ENCODE results near the gene PCNT. TPM values are rescaled to one million over a fixed set of nuclear protein-coding genes. Genes with fewer than 3 reads are reported as not detected.

PCNT gene
- total and polyA plus RNA-seq, 2 of the 8 experiments (the other 6 are each of a cell fraction or from before 2014, with no cell fraction given) = 9.9 to 45.1 TPM

DNA sequence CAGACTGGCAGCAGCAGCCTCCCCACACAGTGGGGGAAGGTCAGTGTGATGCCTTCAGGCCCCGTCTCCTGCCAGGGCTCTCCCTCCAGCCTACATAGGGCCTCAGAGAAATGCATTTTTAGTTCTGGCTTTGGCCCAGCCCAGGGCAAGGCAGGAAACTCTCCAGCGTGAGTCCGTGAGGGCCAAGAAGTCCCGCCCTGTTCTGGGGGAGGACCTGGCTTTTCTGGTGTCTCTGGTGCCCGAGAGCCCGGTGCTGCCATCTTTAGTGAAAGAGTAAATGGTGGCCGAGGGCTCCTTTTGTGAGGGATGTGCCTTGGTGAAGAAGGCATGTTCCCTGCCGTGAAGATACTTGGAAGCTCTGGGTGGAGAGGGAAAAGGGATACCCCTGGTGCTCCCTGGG lies 120.0 kb downstream of the PCNT start:
- FAIRE-seq = no peak
- H4K8ac ChIP-seq (ENCODE audit: extremely low read depth, insufficient read depth, low read length) = peak overlapping the region; percentile 60; the same call in 1 of the 2 replicates
- no peak overlapping the region for H2BK5ac ChIP-seq (ENCODE audit: low read depth, low read length)
- CTCF ChIA-PET (ENCODE audit: partially characterized antibody) = no interaction called here
- no peak overlapping the region for H2AK5ac ChIP-seq (ENCODE audit: low read depth, low read length)
- DNase-seq (ENCODE audit: low read depth in 1 of 2, low spot score in 2 of 2) = no peak
- H3K23me2 ChIP-seq (ENCODE audit: low read depth, low read length) = no peaks in the 10 kb centered on the region
- no peak overlapping the region for H3K4ac ChIP-seq (replicated peaks; ENCODE audit: insufficient read length, low read depth, low read length)
- H4K5ac ChIP-seq (ENCODE audit: insufficient read length, low read depth, low read length) = no peak overlapping the region
- TF ChIP-seq KDM1A (IDR thresholded peaks at IDR 0.05; ENCODE audit: borderline replicate concordance, low read length) = no peak
- TF ChIP-seq SIN3A (conservative IDR thresholded peaks at IDR 0.05 in 1 of 2, IDR thresholded peaks at IDR 0.05 in 1 of 2; ENCODE audit: low read depth in 1 of 2, low read length in 2 of 2) = no peak
- TF ChIP-seq FOSL1 (IDR thresholded peaks at IDR 0.05; ENCODE audit: insufficient read depth, low read depth, low read length) = no peak
- no peak for TF ChIP-seq YY1 (IDR thresholded peaks at IDR 0.05; ENCODE audit: low read depth, low read length)
- TF ChIP-seq, protein P1, sequence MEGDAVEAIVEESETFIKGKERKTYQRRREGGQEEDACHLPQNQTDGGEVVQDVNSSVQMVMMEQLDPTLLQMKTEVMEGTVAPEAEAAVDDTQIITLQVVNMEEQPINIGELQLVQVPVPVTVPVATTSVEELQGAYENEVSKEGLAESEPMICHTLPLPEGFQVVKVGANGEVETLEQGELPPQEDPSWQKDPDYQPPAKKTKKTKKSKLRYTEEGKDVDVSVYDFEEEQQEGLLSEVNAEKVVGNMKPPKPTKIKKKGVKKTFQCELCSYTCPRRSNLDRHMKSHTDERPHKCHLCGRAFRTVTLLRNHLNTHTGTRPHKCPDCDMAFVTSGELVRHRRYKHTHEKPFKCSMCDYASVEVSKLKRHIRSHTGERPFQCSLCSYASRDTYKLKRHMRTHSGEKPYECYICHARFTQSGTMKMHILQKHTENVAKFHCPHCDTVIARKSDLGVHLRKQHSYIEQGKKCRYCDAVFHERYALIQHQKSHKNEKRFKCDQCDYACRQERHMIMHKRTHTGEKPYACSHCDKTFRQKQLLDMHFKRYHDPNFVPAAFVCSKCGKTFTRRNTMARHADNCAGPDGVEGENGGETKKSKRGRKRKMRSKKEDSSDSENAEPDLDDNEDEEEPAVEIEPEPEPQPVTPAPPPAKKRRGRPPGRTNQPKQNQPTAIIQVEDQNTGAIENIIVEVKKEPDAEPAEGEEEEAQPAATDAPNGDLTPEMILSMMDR (IDR thresholded peaks at IDR 0.05; ENCODE audit: control extremely low read depth in 1 of 3, insufficient read depth in 1 of 3, low read depth in 1 of 3, low read length in 3 of 3) = no peak
- no peak for TF ChIP-seq SP4 (IDR thresholded peaks at IDR 0.05; ENCODE audit: low read length)
- TF ChIP-seq, protein P2, sequence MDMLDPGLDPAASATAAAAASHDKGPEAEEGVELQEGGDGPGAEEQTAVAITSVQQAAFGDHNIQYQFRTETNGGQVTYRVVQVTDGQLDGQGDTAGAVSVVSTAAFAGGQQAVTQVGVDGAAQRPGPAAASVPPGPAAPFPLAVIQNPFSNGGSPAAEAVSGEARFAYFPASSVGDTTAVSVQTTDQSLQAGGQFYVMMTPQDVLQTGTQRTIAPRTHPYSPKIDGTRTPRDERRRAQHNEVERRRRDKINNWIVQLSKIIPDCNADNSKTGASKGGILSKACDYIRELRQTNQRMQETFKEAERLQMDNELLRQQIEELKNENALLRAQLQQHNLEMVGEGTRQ (IDR thresholded peaks at IDR 0.05; ENCODE audit: low read length) = no peak
- no peak for TF ChIP-seq BRCA1 (IDR thresholded peaks at IDR 0.05; ENCODE audit: low read depth, low read length)
- no peak overlapping the region for H3K14ac ChIP-seq (ENCODE audit: insufficient read length)
- H2BK15ac ChIP-seq (ENCODE audit: low read length) = no peak overlapping the region
- H3K4me3 ChIP-seq (ENCODE audit: extremely low read depth in 1 of 4, insufficient read depth in 2 of 4, low read depth in 3 of 4, low read length in 4 of 4) = no peak overlapping the region
- no peak overlapping the region for H3K9ac ChIP-seq (replicated peaks in 1 of 4; ENCODE audit: extremely low read depth in 1 of 4, low read depth in 3 of 4, low read length in 3 of 4)
- no peak overlapping the region for H3K27ac ChIP-seq (ENCODE audit: low read depth, low read length)
- H3K23ac ChIP-seq (ENCODE audit: insufficient read length) = no peak overlapping the region
- POLR2A ChIA-PET (ENCODE audit: partially characterized antibody) = interaction anchor here (1.9 kb wide), 1 partner anchor 12 kb away, joined by 7 read pairs; no protein-coding TSS in a partner anchor
- no peaks in the 10 kb centered on the region for H3K79me2 ChIP-seq (ENCODE audit: control insufficient read depth in 1 of 2, insufficient read depth in 2 of 2, low read length in 2 of 2)
- peaks cover 12 to 50% (median 27%) of the 10 kb centered on the region in 4 experiments; a peak in 7 of 8 replicates for H3K36me3 ChIP-seq (ENCODE audit: control insufficient read depth in 2 of 4, insufficient read depth in 4 of 4, low read length in 3 of 4)
- no peak overlapping the region for H2BK120ac ChIP-seq (replicated peaks; ENCODE audit: low read depth, low read length)
- peaks cover 0 to 5% (median 2%) of the 10 kb centered on the region in 4 experiments; a peak in 4 of 7 replicates for H3K4me1 ChIP-seq (replicated peaks in 1 of 4; ENCODE audit: control insufficient read depth in 3 of 4, insufficient read depth in 4 of 4, low read length in 3 of 4)
- no peaks in the 10 kb centered on the region for H3K79me1 ChIP-seq (ENCODE audit: low read depth, low read length)
- H3K18ac ChIP-seq (ENCODE audit: extremely low read depth, low read length) = no peak overlapping the region
- H2AFZ ChIP-seq (ENCODE audit: low read length) = no peak overlapping the region
- H3K4me2 ChIP-seq (ENCODE audit: insufficient read depth in 1 of 2, low read depth in 2 of 2, low read length in 2 of 2) = no peak overlapping the region
- H3K56ac ChIP-seq (replicated peaks; ENCODE audit: insufficient read length, low read depth, low read length) = no peak overlapping the region
- H2BK20ac ChIP-seq (ENCODE audit: low read length) = no peak overlapping the region
- 92% methylated on average over 8 of the region's 8 CpGs; no CpG with 5 or more reads in 1 of the 2 experiments for WGBS, 2 experiments (ENCODE audit: extremely low coverage in 1 of 2, insufficient coverage in 1 of 2, insufficient read length in 1 of 2, insufficient replicate concordance in 2 of 2, low coverage in 1 of 2, low lambda C conversion rate in 2 of 2, missing lambda C conversion rate in 1 of 2)
- no peaks in the 10 kb centered on the region for H3K27me3 ChIP-seq (replicated peaks in 1 of 4; ENCODE audit: control insufficient read depth in 3 of 4, extremely low read depth in 1 of 4, insufficient read depth in 3 of 4, low read length in 3 of 4)
- no peak overlapping the region for H2BK12ac ChIP-seq (ENCODE audit: low read depth, low read length)
- H3K9me3 ChIP-seq (ENCODE audit: insufficient read depth in 2 of 2, low read depth in 1 of 2, low read length in 1 of 2) = no peaks in the 10 kb centered on the region
- no peaks in the 10 kb centered on the region for H4K20me1 ChIP-seq (replicated peaks in 1 of 2; ENCODE audit: control insufficient read depth in 1 of 2, insufficient read depth in 2 of 2, low read length in 2 of 2)
- no peak overlapping the region for H4K91ac ChIP-seq (replicated peaks; ENCODE audit: insufficient read length, low read length)
